GM12878 (cell line): ENCODE results near the gene AANAT. TPM values are rescaled to one million over a fixed set of nuclear protein-coding genes. Genes with fewer than 3 reads are reported as not detected.
A peak's percentile ranks its signal among the peaks of the same experiment; 100 is the strongest.

Experiments
- BCLAF1 ChIP-seq: fragments of 450-650 bp; IDR thresholded peaks from 2 replicates; pipeline ENCODE4 v1.6.1; 2017; ENCODE audit warnings: antibody characterized with exemption, mild to moderate bottlenecking, moderate library complexity
- BMI1 ChIP-seq: fragments of 450-650 bp; IDR thresholded peaks from 2 replicates; pipeline ENCODE4 v1.6.1; 2016; ENCODE audit warnings: mild to moderate bottlenecking, moderate library complexity, borderline replicate concordance
- CBX5 ChIP-seq: sonication (generic); IDR thresholded peaks from 2 replicates; pipeline ENCODE4 v1.6.1; 2016; ENCODE audit warnings: low read depth, moderate library complexity, mild to moderate bottlenecking, inconsistent platforms
- CHD1 ChIP-seq: IDR thresholded peaks from 2 replicates; pipeline ENCODE4 v1.6.1; 2012; ENCODE audit warnings: low read depth, low read length, improper control_type of control experiment
- CREM ChIP-seq: IDR thresholded peaks from 2 replicates; pipeline ENCODE4 v1.6.1; 2014; ENCODE audit warnings: antibody characterized with exemption, low read depth
- E4F1 ChIP-seq: fragments of 450-650 bp; IDR thresholded peaks from 2 replicates; pipeline ENCODE4 v1.6.1; 2018; ENCODE audit warnings: borderline replicate concordance, mild to moderate bottlenecking; ENCODE audit not compliant: partially characterized antibody
- EP300 ChIP-seq, 2 experiments: fragments of 150-350 bp in 1 of 2; IDR thresholded peaks; 2 replicates each; pipeline ENCODE4 v1.6.1; 2011 to 2012; ENCODE audit warnings: low read depth in 2 of 2, low read length in 2 of 2, borderline replicate concordance in 1 of 2, improper control_type of control experiment in 1 of 2, inconsistent platforms in 1 of 2; ENCODE audit not compliant: control insufficient read depth in 1 of 2
- EZH2 ChIP-seq: IDR thresholded peaks from 2 replicates; pipeline ENCODE4 v1.6.1; 2012; ENCODE audit warnings: low read depth, mild to moderate bottlenecking, control low read depth, inconsistent platforms, low read length, borderline replicate concordance; ENCODE audit not compliant: control insufficient read depth
- FOXM1 ChIP-seq: IDR thresholded peaks from 2 replicates; pipeline ENCODE4 v1.6.1; 2012; ENCODE audit warnings: low read depth, mild to moderate bottlenecking, inconsistent platforms, low read length, moderate library complexity
- HCFC1 ChIP-seq: fragments of 150-350 bp; IDR thresholded peaks from 2 replicates; pipeline ENCODE4 v1.6.1; 2014; ENCODE audit warnings: low read length
- KDM1A ChIP-seq: fragments of 200-600 bp; sonication (generic); IDR thresholded peaks from 2 replicates; pipeline ENCODE4 v1.6.1; 2016; ENCODE audit warnings: borderline replicate concordance
- LARP7 ChIP-seq: fragments of 450-650 bp; IDR thresholded peaks from 2 replicates; pipeline ENCODE4 v1.6.1; 2017; ENCODE audit warnings: mild to moderate bottlenecking
- MXI1 ChIP-seq: fragments of 150-350 bp; IDR thresholded peaks from 2 replicates; pipeline ENCODE4 v1.6.1; 2011; ENCODE audit warnings: low read depth, mild to moderate bottlenecking, inconsistent platforms, low read length, improper control_type of control experiment
- NFIC ChIP-seq: IDR thresholded peaks from 2 replicates; pipeline ENCODE4 v1.6.1; 2012; ENCODE audit warnings: low read depth, mild to moderate bottlenecking, inconsistent platforms, low read length, moderate library complexity
- NKRF ChIP-seq: fragments of 450-650 bp; conservative IDR thresholded peaks from 2 replicates; pipeline ENCODE4 v1.6.1; 2017; ENCODE audit warnings: mild to moderate bottlenecking, moderate library complexity
- NR2C1 ChIP-seq: fragments of 450-650 bp; IDR thresholded peaks from 2 replicates; pipeline ENCODE4 v1.6.1; 2017; ENCODE audit warnings: antibody characterized with exemption, mild to moderate bottlenecking, moderate library complexity
- RB1 ChIP-seq: fragments of 450-650 bp; formaldehyde crosslinking; IDR thresholded peaks from 2 replicates; pipeline ENCODE4 v1.6.1; 2017; ENCODE audit warnings: mild to moderate bottlenecking, borderline replicate concordance
- TBL1XR1 ChIP-seq: IDR thresholded peaks from 2 replicates; pipeline ENCODE4 v1.6.1; 2012; ENCODE audit warnings: low read depth, low read length, improper control_type of control experiment
- TCF12 ChIP-seq: IDR thresholded peaks from 2 replicates; pipeline ENCODE4 v1.6.1; 2011; ENCODE audit warnings: low read depth, mild to moderate bottlenecking, low read length
- YY1 ChIP-seq: IDR thresholded peaks from 2 replicates; pipeline ENCODE4 v1.6.1; 2011; ENCODE audit warnings: low read depth, mild to moderate bottlenecking, low read length
- ZNF217 ChIP-seq: fragments of 450-650 bp; IDR thresholded peaks from 2 replicates; pipeline ENCODE4 v1.6.1; 2017; ENCODE audit warnings: antibody characterized with exemption, mild to moderate bottlenecking
- polyA plus RNA-seq, 11 experiments: library from polyadenylated mRNA; depleted of rRNA in 4 of 11; unstranded in 6 of 11; stranded (reverse) in 5 of 11; fragments of >200 nt; fragmentation: Nextera tagmentation in 4 of 11; fragmentation: Illumina TruSeq in 1 of 11; extraction: Ambion mirVana in 4 of 11; extraction: Trizol in 1 of 11; gene quantifications; 1 replicate in 1 of 11; 2 replicates in 10 of 11; pipeline versions ENCODE4 v1.2.1 to v1.2.3, GENCODE V29; 2011 to 2016; ENCODE audit warnings: inconsistent platforms in 2 of 11, missing spikeins in 2 of 11, low read depth in 1 of 11
- total RNA-seq, 4 experiments: library from RNA; depleted of rRNA in 3 of 4; stranded (reverse); fragments of >200 nt in 3 of 4; fragmentation: Illumina TruSeq in 1 of 4; extraction: Trizol in 1 of 4; gene quantifications; 2 replicates each; pipeline versions ENCODE4 v1.2.1 to v1.2.3, GENCODE V29; 2013 to 2021

AANAT gene
- total and polyA plus RNA-seq, 10 of the 15 experiments (the other 5 are each of a cell fraction or from before 2014, with no cell fraction given), result 0.23 TPM; not detected in 9

DNA sequence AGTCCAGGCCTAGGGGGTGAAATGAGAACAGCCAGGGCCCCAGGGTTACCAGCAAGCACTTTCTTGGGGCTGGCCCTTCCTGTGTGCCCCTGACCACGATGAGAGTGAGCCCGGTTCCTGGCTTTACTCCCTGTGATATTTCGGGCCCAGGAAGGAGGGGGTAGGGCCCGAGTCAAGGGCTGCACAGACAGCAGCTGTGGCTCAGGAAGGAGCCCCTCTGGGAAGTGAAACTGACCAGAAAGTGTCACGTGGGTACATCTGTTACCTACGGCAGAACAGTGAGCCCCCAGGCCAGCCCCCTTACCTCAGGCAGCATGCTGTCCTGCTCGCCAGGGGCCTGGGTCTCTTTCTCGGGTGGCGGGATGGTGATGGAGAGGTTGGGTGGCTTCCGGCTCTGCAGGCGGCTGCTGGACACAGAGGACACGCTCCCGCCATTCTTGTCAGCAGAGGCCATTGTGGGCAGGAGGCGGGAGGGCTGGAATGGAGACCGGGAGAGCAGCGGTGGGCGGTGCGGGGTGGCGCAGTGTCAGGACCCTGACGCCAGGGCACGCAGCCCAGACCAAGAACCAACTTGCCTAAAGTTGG is 13.8 kb downstream of the AANAT start (continued):
- TF ChIP-seq NR2C1, result no peak
- TF ChIP-seq RB1, result no peak
- peak; percentile 38; the same call in 1 of the 2 replicates for TF ChIP-seq TBL1XR1
- TF ChIP-seq E4F1, result no peak
- no peak; the same call in 1 of the 2 replicates for TF ChIP-seq CBX5
- no peak for TF ChIP-seq EZH2
- TF ChIP-seq BCLAF1, result no peak
- TF ChIP-seq TCF12, result peak; percentile 97
- TF ChIP-seq NKRF, result no peak
- no peak for TF ChIP-seq KDM1A
- TF ChIP-seq MXI1, result peak; percentile 42; the same call in 1 of the 2 replicates
- TF ChIP-seq EP300 (IDR thresholded peaks at IDR 0.05; ENCODE audit: borderline replicate concordance in 1 of 2, control insufficient read depth in 1 of 2, low read depth in 2 of 2, low read length in 2 of 2), result peak; percentile 69 to 74
- no peak for TF ChIP-seq CHD1
- no peak for TF ChIP-seq ZNF217
- peak; percentile 66 for TF ChIP-seq CREM
- TF ChIP-seq HCFC1, result no peak
- no peak for TF ChIP-seq BMI1
- no peak for TF ChIP-seq FOXM1
- TF ChIP-seq LARP7, result no peak
- 0 out of 2 replicates have a peak, but pooled peaks have one; percentile 38 for TF ChIP-seq NFIC
- TF ChIP-seq YY1, result peak; percentile 59
- TF ChIP-seq, all 136 proteins: peak for 42
